Measurements from ENCODE around the gene ALKBH3. TPM values are rescaled to one million over a fixed set of nuclear protein-coding genes. Genes with fewer than 3 reads are reported as not detected.

ALKBH3 gene
- total and polyA plus RNA-seq, 2 of the 13 experiments (the other 11 are each of a cell fraction or from before 2014, with no cell fraction given) = 17.8 to 36.1 TPM

DNA sequence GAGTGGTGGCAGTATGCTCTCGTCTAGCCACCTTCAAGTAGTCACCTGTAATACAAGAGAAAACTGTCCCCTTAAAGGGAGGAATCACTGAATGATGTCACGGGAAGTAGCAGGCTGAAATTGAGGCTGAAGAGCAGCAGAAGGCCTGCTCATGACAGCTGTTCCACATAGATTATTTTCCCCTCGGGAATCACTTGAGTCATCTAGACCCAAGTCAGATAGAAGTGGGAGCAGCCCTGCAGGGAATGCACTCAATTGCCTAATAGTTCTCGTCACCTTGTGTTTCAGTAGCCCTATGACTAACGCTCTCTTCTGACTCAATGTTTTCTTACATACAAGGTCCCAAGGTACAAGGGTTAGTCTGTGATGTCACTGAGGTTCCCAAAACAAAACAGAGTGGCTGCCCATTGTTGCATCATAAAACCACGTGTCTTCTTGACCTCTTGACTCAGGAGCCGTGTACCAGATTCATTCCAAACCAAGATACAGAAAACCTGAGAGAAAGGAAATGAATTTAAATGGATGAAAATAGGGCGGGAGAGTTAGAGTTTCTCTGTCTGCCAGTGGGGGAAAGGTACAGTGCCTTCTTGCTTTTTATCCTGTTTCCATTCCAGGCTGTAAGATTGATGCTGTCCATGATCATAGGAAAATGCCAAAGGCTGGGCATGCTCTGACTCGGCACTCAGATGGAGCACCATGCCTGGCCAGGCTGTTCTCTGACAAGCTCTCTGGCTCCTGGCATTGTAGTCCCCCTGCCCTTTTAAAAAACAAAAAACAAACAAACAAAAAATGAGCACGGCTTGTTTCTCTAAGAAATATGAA, 40.2 kb downstream of the ALKBH3 start (continued):
- TF ChIP-seq SP1 (IDR thresholded peaks at IDR 0.05) (no peak), SP1 (CRISPR knock-in tag; IDR thresholded peaks at IDR 0.05) (no peak), PRPF4 (IDR thresholded peaks at IDR 0.05; ENCODE audit: low read depth, low read length, poor library complexity, severe bottlenecking) (no peak), EED (CRISPR knock-in tag; IDR thresholded peaks at IDR 0.05) (no peak), CEBPB (IDR thresholded peaks at IDR 0.05; ENCODE audit: borderline replicate concordance, low read depth, low read length) (peak; percentile 95), RFX3 (CRISPR knock-in tag; IDR thresholded peaks at IDR 0.05) (no peak), REPIN1 (CRISPR knock-in tag; IDR thresholded peaks at IDR 0.05; ENCODE audit: borderline replicate concordance, low read depth) (no peak), HNF4G (IDR thresholded peaks at IDR 0.05; ENCODE audit: borderline replicate concordance, low read depth, low read length) (peak; percentile 75; the same call in 1 of the 2 replicates), HNF4G (CRISPR knock-in tag; IDR thresholded peaks at IDR 0.05; ENCODE audit: borderline replicate concordance, low read depth) (peak; percentile 32; the same call in 1 of the 2 replicates), ZNF569 (CRISPR knock-in tag; IDR thresholded peaks at IDR 0.05; ENCODE audit: borderline replicate concordance) (no peak), PITX1 (CRISPR knock-in tag; IDR thresholded peaks at IDR 0.05) (no peak), ZNF766 (CRISPR knock-in tag; IDR thresholded peaks at IDR 0.05; ENCODE audit: borderline replicate concordance) (no peak), CEBPG (CRISPR knock-in tag; IDR thresholded peaks at IDR 0.05) (peak; percentile 91), KLF9 (CRISPR knock-in tag; IDR thresholded peaks at IDR 0.05; ENCODE audit: low read depth) (no peak), GTF3A (CRISPR knock-in tag; conservative IDR thresholded peaks at IDR 0.05) (no peak), ZNF232 (CRISPR knock-in tag; IDR thresholded peaks at IDR 0.05; ENCODE audit: borderline replicate concordance) (no peak)
- TF ChIP-seq, protein P1, sequence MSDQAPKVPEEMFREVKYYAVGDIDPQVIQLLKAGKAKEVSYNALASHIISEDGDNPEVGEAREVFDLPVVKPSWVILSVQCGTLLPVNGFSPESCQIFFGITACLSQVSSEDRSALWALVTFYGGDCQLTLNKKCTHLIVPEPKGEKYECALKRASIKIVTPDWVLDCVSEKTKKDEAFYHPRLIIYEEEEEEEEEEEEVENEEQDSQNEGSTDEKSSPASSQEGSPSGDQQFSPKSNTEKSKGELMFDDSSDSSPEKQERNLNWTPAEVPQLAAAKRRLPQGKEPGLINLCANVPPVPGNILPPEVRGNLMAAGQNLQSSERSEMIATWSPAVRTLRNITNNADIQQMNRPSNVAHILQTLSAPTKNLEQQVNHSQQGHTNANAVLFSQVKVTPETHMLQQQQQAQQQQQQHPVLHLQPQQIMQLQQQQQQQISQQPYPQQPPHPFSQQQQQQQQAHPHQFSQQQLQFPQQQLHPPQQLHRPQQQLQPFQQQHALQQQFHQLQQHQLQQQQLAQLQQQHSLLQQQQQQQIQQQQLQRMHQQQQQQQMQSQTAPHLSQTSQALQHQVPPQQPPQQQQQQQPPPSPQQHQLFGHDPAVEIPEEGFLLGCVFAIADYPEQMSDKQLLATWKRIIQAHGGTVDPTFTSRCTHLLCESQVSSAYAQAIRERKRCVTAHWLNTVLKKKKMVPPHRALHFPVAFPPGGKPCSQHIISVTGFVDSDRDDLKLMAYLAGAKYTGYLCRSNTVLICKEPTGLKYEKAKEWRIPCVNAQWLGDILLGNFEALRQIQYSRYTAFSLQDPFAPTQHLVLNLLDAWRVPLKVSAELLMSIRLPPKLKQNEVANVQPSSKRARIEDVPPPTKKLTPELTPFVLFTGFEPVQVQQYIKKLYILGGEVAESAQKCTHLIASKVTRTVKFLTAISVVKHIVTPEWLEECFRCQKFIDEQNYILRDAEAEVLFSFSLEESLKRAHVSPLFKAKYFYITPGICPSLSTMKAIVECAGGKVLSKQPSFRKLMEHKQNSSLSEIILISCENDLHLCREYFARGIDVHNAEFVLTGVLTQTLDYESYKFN (CRISPR knock-in tag; conservative IDR thresholded peaks at IDR 0.05) = 0 out of 2 replicates have a peak, but pooled peaks have one; percentile 42
- TF ChIP-seq, protein P2, sequence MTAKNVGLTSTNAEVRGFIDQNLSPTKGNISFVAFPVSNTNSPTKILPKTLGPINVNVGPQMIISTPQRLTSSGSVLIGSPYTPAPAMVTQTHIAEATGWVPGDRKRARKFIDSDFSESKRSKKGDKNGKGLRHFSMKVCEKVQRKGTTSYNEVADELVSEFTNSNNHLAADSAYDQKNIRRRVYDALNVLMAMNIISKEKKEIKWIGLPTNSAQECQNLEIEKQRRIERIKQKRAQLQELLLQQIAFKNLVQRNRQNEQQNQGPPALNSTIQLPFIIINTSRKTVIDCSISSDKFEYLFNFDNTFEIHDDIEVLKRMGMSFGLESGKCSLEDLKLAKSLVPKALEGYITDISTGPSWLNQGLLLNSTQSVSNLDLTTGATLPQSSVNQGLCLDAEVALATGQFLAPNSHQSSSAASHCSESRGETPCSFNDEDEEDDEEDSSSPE (CRISPR knock-in tag; IDR thresholded peaks at IDR 0.05) = no peak
- TF ChIP-seq, protein P3, sequence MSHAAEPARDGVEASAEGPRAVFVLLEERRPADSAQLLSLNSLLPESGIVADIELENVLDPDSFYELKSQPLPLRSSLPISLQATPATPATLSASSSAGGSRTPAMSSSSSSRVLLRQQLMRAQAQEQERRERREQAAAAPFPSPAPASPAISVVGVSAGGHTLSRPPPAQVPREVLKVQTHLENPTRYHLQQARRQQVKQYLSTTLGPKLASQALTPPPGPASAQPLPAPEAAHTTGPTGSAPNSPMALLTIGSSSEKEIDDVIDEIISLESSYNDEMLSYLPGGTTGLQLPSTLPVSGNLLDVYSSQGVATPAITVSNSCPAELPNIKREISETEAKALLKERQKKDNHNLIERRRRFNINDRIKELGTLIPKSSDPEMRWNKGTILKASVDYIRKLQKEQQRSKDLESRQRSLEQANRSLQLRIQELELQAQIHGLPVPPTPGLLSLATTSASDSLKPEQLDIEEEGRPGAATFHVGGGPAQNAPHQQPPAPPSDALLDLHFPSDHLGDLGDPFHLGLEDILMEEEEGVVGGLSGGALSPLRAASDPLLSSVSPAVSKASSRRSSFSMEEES (CRISPR knock-in tag; IDR thresholded peaks at IDR 0.05) = peak; percentile 83; the same call in 1 of the 2 replicates
- TF ChIP-seq, protein P4, sequence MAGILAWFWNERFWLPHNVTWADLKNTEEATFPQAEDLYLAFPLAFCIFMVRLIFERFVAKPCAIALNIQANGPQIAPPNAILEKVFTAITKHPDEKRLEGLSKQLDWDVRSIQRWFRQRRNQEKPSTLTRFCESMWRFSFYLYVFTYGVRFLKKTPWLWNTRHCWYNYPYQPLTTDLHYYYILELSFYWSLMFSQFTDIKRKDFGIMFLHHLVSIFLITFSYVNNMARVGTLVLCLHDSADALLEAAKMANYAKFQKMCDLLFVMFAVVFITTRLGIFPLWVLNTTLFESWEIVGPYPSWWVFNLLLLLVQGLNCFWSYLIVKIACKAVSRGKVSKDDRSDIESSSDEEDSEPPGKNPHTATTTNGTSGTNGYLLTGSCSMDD (CRISPR knock-in tag; IDR thresholded peaks at IDR 0.05) = no peak
- TF ChIP-seq, protein P5, sequence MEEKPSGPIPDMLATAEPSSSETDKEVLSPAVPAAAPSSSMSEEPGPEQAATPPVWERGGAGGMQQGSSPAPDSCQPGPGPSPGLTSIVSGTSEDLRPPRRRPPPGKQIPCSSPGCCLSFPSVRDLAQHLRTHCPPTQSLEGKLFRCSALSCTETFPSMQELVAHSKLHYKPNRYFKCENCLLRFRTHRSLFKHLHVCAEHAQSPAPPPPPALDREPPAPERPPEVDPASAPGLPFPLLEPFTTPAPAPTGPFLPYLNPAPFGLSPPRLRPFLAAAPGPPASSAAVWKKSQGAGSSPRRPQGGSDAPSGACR (CRISPR knock-in tag; IDR thresholded peaks at IDR 0.05) = no peak
